HG03439 (cell line): ENCODE measurements around the gene RMI2.
"Not testable (repeated sequence)": the region's sequence is repeated elsewhere in the genome, so short reads cannot be mapped to it uniquely, and the experiment has no call there.

ENCODE experiments used
- ATAC-seq: cut with Tn5 transposase; IDR thresholded peaks from one replicate; pipeline ENCODE4 v1.9.1; 2021; ENCODE audit warnings: mild to moderate bottlenecking, moderate library complexity; ENCODE audit not compliant: unreplicated experiment

Gene RMI2

GRCh38 chr16:11350921-11351335 lies 5.7 kb downstream of the RMI2 start:
- no peak for ATAC-seq

- no peak for ATAC-seq
Observed at GRCh38 chr16:11353158-11353557, 7.9 kb downstream of the RMI2 start.

GRCh38 chr16:11354407-11354732 lies 9.1 kb downstream of the RMI2 start:
- ATAC-seq = peak; percentile 32

GRCh38 chr16:11354733-11355574 lies 9.7 kb downstream of the RMI2 start:
- ATAC-seq = peak; percentile 56

GRCh38 chr16:11355862-11356261 lies 10.6 kb downstream of the RMI2 start:
- no peak for ATAC-seq

GRCh38 chr16:11356573-11357331 lies 11.5 kb downstream of the RMI2 start:
- no peak for ATAC-seq

GRCh38 chr16:11358531-11358930 lies 13.3 kb downstream of the RMI2 start:
- ATAC-seq = no peak

GRCh38 chr16:11359370-11359769 lies 14.1 kb downstream of the RMI2 start:
- ATAC-seq = no peak

GRCh38 chr16:11360641-11361373 lies 15.5 kb downstream of the RMI2 start:
- ATAC-seq = no peak

- ATAC-seq = no peak
Observed at GRCh38 chr16:11361701-11362451, 16.6 kb downstream of the RMI2 start.

- no peak for ATAC-seq
Observed at GRCh38 chr16:11363927-11364258, 18.6 kb downstream of the RMI2 start.

- ATAC-seq = no peak
Observed at GRCh38 chr16:11367483-11367906, 22.2 kb downstream of the RMI2 start.

- ATAC-seq = peak; percentile 64
Observed at GRCh38 chr16:11370084-11370931, 25.0 kb downstream of the RMI2 start.

- ATAC-seq = not testable (repeated sequence)
Observed at GRCh38 chr16:11370932-11371279, 25.6 kb downstream of the RMI2 start.

- ATAC-seq = no peak
Observed at GRCh38 chr16:11372073-11372828, 27.0 kb downstream of the RMI2 start.

GRCh38 chr16:11372829-11373306 lies 27.6 kb downstream of the RMI2 start:
- no peak for ATAC-seq

- ATAC-seq = no peak
Observed at GRCh38 chr16:11374255-11374654, 29.0 kb downstream of the RMI2 start.

- no peak for ATAC-seq
Observed at GRCh38 chr16:11377154-11377553, 31.9 kb downstream of the RMI2 start.

GRCh38 chr16:11378951-11379350 lies 33.7 kb downstream of the RMI2 start:
- ATAC-seq = not testable (repeated sequence)
